ENCODE data around the gene DIRAS2.

DIRAS2 gene

DNA sequence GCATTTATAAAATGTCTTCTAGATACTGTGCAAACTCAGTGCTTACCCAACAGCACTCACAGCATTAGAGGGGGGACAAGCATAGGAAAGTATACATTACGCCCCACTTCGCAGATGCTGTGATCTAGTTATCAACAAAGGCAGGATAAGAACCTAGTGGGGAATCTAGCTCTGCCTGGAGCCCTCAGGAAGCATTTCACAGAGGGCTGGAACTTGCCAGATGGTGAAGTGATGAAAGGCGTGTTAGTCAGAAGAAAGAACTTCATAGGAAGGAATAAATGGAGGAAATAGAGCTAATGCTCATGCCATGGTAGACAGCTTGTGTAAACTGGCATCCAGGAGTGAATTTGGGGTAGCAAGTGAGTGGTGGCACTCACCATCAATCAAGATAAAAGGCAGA is 25.8 kb downstream of the DIRAS2 start:
- intact Hi-C loops (cut with DNase I): no loop called here

GRCh38 chr9:90613502-90613901 is 29.1 kb downstream of the DIRAS2 start:
- intact Hi-C loops (cut with DNase I): no loop called here
- peak in 2 of 10 donors; percentile 69 to 70 for DNase-seq

More for the DNA sequence above, 25.8 kb downstream of the DIRAS2 start:
- no peak for DNase-seq

DNA sequence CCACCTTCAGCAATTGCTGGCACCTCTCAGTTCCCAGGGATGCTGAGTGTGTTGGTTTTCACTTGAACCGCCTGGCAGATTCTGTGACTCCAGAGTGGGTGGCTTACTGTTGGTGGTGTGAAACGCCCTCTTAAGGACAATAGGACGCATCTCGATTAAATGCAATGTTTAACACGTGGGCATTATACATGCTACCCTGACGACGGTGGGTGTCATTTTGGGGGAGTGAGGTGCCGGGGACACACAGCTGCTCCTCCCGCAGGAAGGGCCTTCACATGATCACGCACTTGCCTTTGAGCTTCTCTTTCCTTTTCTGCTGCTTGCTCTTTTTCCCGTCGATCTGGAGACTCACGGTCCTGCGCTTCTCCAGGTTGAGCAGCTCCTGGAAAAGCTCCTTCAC is 29.7 kb downstream of the DIRAS2 start:
- DNase-seq: peak in 7 of 10 donors; percentile 14 to 81 (median 31)
- intact Hi-C loops (cut with DNase I): no loop called here

DNA sequence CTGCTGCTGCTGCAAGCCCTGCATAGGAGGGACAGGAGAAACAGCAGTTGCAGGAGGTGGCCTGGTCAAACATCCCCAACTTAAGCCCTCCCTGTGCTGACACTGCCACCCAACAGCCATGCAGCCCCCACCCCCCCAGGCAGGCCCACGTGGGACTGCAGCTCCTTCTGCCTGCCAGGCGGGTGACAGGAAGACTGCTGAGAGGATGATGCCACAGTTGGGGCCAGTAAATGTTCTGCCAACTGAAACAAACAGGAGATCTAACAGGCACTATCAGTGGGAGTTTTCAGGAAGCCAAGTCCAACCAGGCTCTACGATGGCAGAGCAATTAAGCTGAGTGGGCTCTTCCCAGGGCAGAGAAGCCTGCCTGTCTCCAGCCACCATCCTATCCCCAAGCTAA is 31.1 kb downstream of the DIRAS2 start:
- peak in 7 of 10 donors; percentile 12 to 89 (median 52) for DNase-seq
- intact Hi-C loops (cut with DNase I): no loop called here

DNA sequence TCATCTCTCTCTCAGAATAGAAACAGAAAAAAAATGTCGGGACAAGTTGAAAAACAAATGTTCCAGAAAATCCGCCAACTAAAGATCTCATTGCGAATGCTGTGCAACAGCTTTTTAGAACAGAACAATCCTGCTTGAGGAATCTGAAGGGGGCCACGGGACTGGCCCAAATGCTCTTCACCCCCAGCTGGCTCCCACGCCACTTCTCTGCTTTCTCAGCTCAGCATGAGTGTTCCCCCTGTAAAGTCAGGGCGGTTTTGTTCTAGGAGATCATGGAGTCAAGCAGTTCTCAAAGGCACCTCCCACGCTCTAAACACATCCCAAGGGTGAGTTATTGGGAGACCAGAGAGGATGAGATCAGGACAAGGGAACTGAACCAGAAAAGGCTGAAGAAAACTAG is 31.5 kb downstream of the DIRAS2 start:
- intact Hi-C loops (cut with DNase I): no loop called here
- peak in 3 of 10 donors; percentile 28 to 69 (median 38) for DNase-seq

DNA sequence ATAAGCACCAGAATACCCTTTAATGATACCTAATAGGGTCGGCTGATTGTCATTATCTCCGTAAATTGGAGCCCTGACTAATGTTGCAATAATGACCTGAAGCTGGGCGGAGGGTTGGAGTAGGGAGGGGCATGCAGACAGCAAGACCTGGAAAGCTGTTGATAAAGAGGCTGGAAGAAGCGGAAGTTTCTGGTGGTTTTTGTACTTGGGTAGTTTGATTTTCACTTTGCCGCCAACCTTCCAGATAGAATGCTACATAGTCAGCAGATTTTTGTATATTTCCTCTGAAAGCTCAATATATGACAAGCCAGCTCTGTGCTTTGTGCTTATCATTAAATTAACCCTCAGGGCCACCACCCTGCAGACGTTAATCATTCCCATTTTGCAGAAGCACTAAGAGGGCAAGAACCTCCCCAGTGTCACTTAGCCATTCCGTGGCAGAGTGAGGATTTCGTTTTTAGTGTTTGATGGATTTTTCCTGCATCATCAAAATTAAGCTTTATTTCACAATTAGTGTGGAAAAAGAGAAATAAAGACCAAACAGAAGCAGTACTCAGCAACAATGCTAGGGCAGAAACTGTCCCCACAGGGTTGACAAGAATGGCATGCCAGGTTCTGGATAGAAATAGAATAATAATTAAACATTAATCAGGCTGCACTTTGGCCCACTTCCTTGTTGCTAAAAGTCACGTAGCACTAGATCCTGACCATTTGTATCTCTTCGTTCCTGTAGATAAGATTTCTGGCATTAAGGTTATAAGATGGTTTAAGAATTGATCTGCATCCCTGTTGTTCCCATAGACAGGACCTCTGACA is 34.7 kb downstream of the DIRAS2 start:
- DNase-seq: no peak
- intact Hi-C loops (cut with DNase I): no loop called here

- no peak for DNase-seq
- intact Hi-C loops (cut with DNase I): no loop called here
These were observed 42.6 kb downstream of the DIRAS2 start for GRCh38 chr9:90600029-90600428.

- intact Hi-C loops (cut with DNase I): no loop called here
- no peak for DNase-seq
These were observed 44.4 kb downstream of the DIRAS2 start for GRCh38 chr9:90598191-90598590.

DNA sequence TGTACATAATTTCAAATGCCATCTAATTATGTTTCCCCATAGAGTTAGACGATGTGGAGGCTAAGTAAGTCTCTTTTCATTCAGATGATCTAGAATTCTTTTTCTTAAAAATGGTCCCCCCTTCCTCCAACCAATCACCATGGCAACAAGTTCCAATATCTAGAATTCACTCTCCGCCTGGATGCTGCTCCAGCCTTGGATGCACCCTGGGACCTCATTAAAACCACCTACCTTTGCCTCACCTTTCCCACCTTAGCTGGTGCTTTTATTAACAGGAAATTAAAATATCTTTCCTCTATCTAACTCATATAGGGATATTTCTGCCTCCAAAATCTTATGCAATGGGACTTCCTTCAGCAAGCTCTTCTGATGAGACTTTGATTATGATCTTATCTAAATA is 49.0 kb downstream of the DIRAS2 start:
- DNase-seq: no peak
- intact Hi-C loops (cut with DNase I): no loop called here

DNA sequence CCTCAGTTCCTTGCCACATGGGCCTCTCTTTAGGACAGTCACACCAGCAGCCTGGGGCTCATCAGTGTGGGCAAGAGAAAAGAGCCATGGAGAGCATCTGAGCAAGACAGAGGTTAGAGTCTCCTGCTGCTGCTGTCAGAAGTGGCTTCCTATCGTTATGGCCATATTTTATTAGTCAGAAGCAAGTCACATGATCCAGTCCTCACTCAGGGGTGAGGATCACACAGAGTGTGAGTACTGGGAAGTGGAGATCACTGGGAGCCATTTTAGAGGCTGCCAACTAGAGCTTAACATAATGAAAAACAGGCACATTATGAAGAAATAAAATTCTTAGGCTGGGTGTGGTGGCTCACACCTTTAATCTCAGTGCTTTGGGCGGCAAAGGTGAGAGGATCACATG is 62.0 kb downstream of the DIRAS2 start:
- intact Hi-C loops (cut with DNase I): no loop called here
- DNase-seq: no peak

GRCh38 chr9:90579181-90579580 is 63.4 kb downstream of the DIRAS2 start:
- intact Hi-C loops (cut with DNase I): no loop called here

GRCh38 chr9:90578126-90578815 is 64.4 kb downstream of the DIRAS2 start:
- intact Hi-C loops (cut with DNase I): no loop called here
- no peak for DNase-seq

More at GRCh38 chr9:90579181-90579580, 63.4 kb downstream of the DIRAS2 start:
- no peak for DNase-seq

- intact Hi-C loops (cut with DNase I): no loop called here
- no peak for DNase-seq
These were observed 73.1 kb downstream of the DIRAS2 start for GRCh38 chr9:90569511-90569910.

DNA sequence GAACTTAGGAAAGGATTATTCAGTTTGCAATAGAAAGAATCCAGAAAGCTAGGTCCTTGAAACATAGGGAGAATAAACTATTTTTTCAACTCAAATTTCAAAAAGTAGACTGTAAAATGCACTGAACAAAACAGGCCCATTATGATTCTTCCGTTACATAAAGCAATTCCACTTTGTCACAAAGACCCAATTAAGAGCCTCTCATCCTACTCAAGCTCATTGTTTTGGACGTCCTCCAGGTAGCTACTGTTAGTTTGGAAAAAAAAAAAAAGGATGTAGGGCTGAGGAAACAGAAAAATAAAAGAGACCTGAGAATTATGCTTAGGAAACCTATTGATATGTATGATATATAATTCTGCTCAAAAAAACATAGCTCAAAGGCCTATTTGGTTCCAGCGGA is 74.0 kb downstream of the DIRAS2 start:
- no peak for DNase-seq
- intact Hi-C loops (cut with DNase I): no loop called here

- intact Hi-C loops (cut with DNase I): no loop called here
- no peak for DNase-seq
These were observed 80.4 kb downstream of the DIRAS2 start for GRCh38 chr9:90562229-90562628.

Data from posterior cingulate gyrus (tissue), 11 donors.